Endothelial cell of umbilical vein (primary cell): ENCODE data around the gene CCDC177. TPM values are rescaled to one million over a fixed set of nuclear protein-coding genes. Genes with fewer than 3 reads are reported as not detected.

Experiments
- BruUV-seq: library from RNA; stranded (reverse); fragments of 400-500 nt; replicated peaks from 2 replicates; lab custom pipeline; 2021; lab: Mats Ljungman, UMichigan
- CTCF ChIA-PET: fragments of 300-600, 350-600 bp; sonication (Branson Sonifier 250); formaldehyde crosslinking; loops from one replicate; lab custom pipeline; 2021; ENCODE audit warnings: antibody characterized with exemption, inconsistent platforms; lab: Charles Lee
- POLR2A ChIA-PET: fragments of 300-600, 350-600 bp; sonication (Branson Sonifier 250); formaldehyde crosslinking; loops from one replicate; lab custom pipeline; 2021; ENCODE audit warnings: antibody characterized with exemption, inconsistent platforms; lab: Charles Lee
- DNase-seq: peaks from one replicate; pipeline ENCODE4 v3.0.0-alpha.2; 2011; ENCODE audit warnings: low read depth, low spot score
- FAIRE-seq: peaks from 2 replicates; lab custom pipeline; 2011; peaks lifted over from hg19 to GRCh38; lab: Jason Lieb, UNC
- H2AFZ ChIP-seq: 2 replicates; pipeline ENCODE4 v1.6.0; 2012; ENCODE audit warnings: low read depth, low read length, control low read depth, inconsistent platforms
- H3K27ac ChIP-seq: 2 replicates; pipeline ENCODE4 v1.5.1; 2011; ENCODE audit warnings: low read depth, mild to moderate bottlenecking, control low read depth, low read length, moderate library complexity; ENCODE audit not compliant: insufficient read depth
- H3K27me3 ChIP-seq, 2 experiments: 2 replicates each; pipeline versions ENCODE4 v1.6.0 to v1.6.1; 2011; ENCODE audit warnings: low read length in 2 of 2, mixed read lengths in 1 of 2; ENCODE audit not compliant: control insufficient read depth in 2 of 2, insufficient read depth in 2 of 2
- H3K36me3 ChIP-seq, 2 experiments: 2 replicates in 1 of 2; 3 replicates in 1 of 2; pipeline ENCODE4 v1.5.1; 2011; ENCODE audit warnings: low read length in 2 of 2, mild to moderate bottlenecking in 1 of 2, moderate library complexity in 1 of 2; ENCODE audit not compliant: control insufficient read depth in 2 of 2, insufficient read depth in 2 of 2; ENCODE audit errors: extremely low read depth in 1 of 2
- H3K4me1 ChIP-seq: 3 replicates; pipeline ENCODE4 v1.5.1; 2011; ENCODE audit warnings: mild to moderate bottlenecking, low read length; ENCODE audit not compliant: control insufficient read depth, insufficient read depth; ENCODE audit errors: extremely low read depth
- H3K4me2 ChIP-seq: 2 replicates; pipeline ENCODE4 v1.6.1; 2011; ENCODE audit warnings: low read length, control low read depth, mixed read lengths; ENCODE audit not compliant: insufficient read depth
- H3K4me3 ChIP-seq, 3 experiments: fragments of 200-600 bp in 1 of 3; sonication (generic), shearing (Covaris generic) in 1 of 3; replicated peaks in 1 of 3; 2 replicates each; pipeline ENCODE4 v1.5.1; 2011 to 2016; ENCODE audit warnings: control low read depth in 3 of 3, low read length in 3 of 3, mild to moderate bottlenecking in 2 of 3, inconsistent platforms in 1 of 3, low read depth in 1 of 3, moderate library complexity in 1 of 3; ENCODE audit not compliant: insufficient read depth in 1 of 3
- H3K79me2 ChIP-seq: 2 replicates; pipeline ENCODE4 v1.6.0; 2012; ENCODE audit warnings: low read length, inconsistent platforms; ENCODE audit not compliant: control insufficient read depth, insufficient read depth
- H3K9ac ChIP-seq: replicated peaks from 2 replicates; pipeline ENCODE3; 2011; ENCODE audit warnings: low read length, control low read depth; ENCODE audit not compliant: insufficient read depth; ENCODE audit errors: extremely low read depth
- H3K9me1 ChIP-seq: replicated peaks from 3 replicates; pipeline ENCODE4 v1.6.0; 2011; ENCODE audit warnings: mild to moderate bottlenecking, low read length; ENCODE audit not compliant: control insufficient read depth, insufficient read depth; ENCODE audit errors: extremely low read depth
- H3K9me3 ChIP-seq: replicated peaks from 2 replicates; pipeline ENCODE4 v1.5.1; 2012; ENCODE audit warnings: low read length, inconsistent platforms; ENCODE audit not compliant: control insufficient read depth, insufficient read depth
- H4K20me1 ChIP-seq: replicated peaks from 2 replicates; pipeline ENCODE3; 2011; ENCODE audit warnings: mild to moderate bottlenecking, low read length; ENCODE audit not compliant: control insufficient read depth, insufficient read depth; ENCODE audit errors: extremely low read depth
- CTCF ChIP-seq, 2 donors: IDR thresholded peaks; 1 replicate in 1 of 2; 2 replicates in 1 of 2; pipeline ENCODE4 v1.5.1; 2011; ENCODE audit warnings: low read length in 2 of 2, mild to moderate bottlenecking in 2 of 2, moderate library complexity in 2 of 2, control low read depth in 1 of 2, inconsistent platforms in 1 of 2, low read depth in 1 of 2; ENCODE audit not compliant: insufficient read depth in 1 of 2; ENCODE audit errors: extremely low read depth in 1 of 2
- EZH2 ChIP-seq: IDR thresholded peaks from 2 replicates; pipeline ENCODE4 v1.6.1; 2012; ENCODE audit warnings: borderline replicate concordance, low read depth, mild to moderate bottlenecking, moderate library complexity, low read length, inconsistent platforms; ENCODE audit not compliant: severe bottlenecking
- FOS ChIP-seq: IDR thresholded peaks from 2 replicates; pipeline ENCODE4 v1.6.1; 2011; ENCODE audit warnings: mild to moderate bottlenecking, low read length, moderate library complexity, borderline replicate concordance; ENCODE audit not compliant: insufficient read depth
- GATA2 ChIP-seq: IDR thresholded peaks from 2 replicates; pipeline ENCODE4 v1.7.0; 2011; ENCODE audit warnings: low read depth, mild to moderate bottlenecking, moderate library complexity, mixed read lengths, low read length; ENCODE audit not compliant: insufficient read length, insufficient read depth
- JUN ChIP-seq: IDR thresholded peaks from 2 replicates; pipeline ENCODE4 v1.6.1; 2011; ENCODE audit warnings: borderline replicate concordance, low read depth; ENCODE audit not compliant: insufficient read length, insufficient read depth
- MAX ChIP-seq: IDR thresholded peaks from 2 replicates; pipeline ENCODE4 v1.6.1; 2011; ENCODE audit not compliant: insufficient read depth, insufficient read length
- MYC ChIP-seq: IDR thresholded peaks from one replicate; pipeline ENCODE4 v1.6.1; 2011; ENCODE audit warnings: mild to moderate bottlenecking, low read depth, low read length
- POLR2A ChIP-seq: IDR thresholded peaks from 2 replicates; pipeline ENCODE4 v1.6.1; 2012; ENCODE audit warnings: low read depth, mild to moderate bottlenecking, control low read depth, low read length
- POLR2AphosphoS5 ChIP-seq: IDR thresholded peaks from 2 replicates; pipeline ENCODE4 v1.6.1; 2012; ENCODE audit warnings: low read depth, mild to moderate bottlenecking, control low read depth, low read length, moderate library complexity; ENCODE audit not compliant: insufficient read depth
- dilution Hi-C: fragments of 300-500 bp; cut with MboI; formaldehyde crosslinking; loops from one replicate; pipeline ENCODE4 v1.15.0; 2019; ENCODE audit warnings: low sequenced_read_pairs; ENCODE audit not compliant: extremely low pct_ligation_motif_present
- intact Hi-C: fragments of 100-400 bp; cut with micrococcal nuclease; formaldehyde crosslinking; loops from one replicate; pipeline ENCODE4 v1.10.0; 2022
- polyA plus RNA-seq, 4 experiments: library from polyadenylated mRNA; depleted of rRNA in 3 of 4; stranded (reverse) in 3 of 4; unstranded in 1 of 4; fragments of >200 nt; gene quantifications; 2 replicates each; pipeline versions ENCODE4 v1.2.1 to v1.2.3, GENCODE V29; 2011 to 2012; ENCODE audit warnings: missing spikeins in 1 of 4
- total RNA-seq: library from RNA; stranded (reverse); gene quantifications from 2 replicates; pipeline ENCODE4 v1.2.3, GENCODE V29; 2021

The CCDC177 gene
- total and polyA plus RNA-seq, 2 donors (not counting 3 experiments of a cell fraction or from before 2014, with no cell fraction given): not detected

- H4K20me1 ChIP-seq: no peaks in the 10 kb centered on the region
- CTCF ChIA-PET: interaction anchor here (1.0 kb wide), 1 partner anchor 200 kb away, joined by 3 read pairs; no protein-coding TSS in a partner anchor
- H3K36me3 ChIP-seq: no peaks in the 10 kb centered on the region
- intact Hi-C loops: no loop called here
- dilution Hi-C loops: no loop called here
- H3K9me3 ChIP-seq: no peaks in the 10 kb centered on the region
- DNase-seq (no peak), FAIRE-seq (no peak)
- peaks cover 7 to 10% of the 10 kb centered on the region in 2 experiments for H3K27me3 ChIP-seq
- H3K79me2 ChIP-seq: no peaks in the 10 kb centered on the region
- H3K4me2 ChIP-seq: no peak overlapping the region
- no peaks in the 10 kb centered on the region for H3K9me1 ChIP-seq
- TF ChIP-seq POLR2A: no peak
- TF ChIP-seq MAX: no peak
- no peak for TF ChIP-seq JUN
- TF ChIP-seq GATA2: no peak
- no peak overlapping the region for H3K4me3 ChIP-seq
- H3K9ac ChIP-seq: no peak overlapping the region
- H2AFZ ChIP-seq: no peak overlapping the region
- H3K27ac ChIP-seq: no peak overlapping the region
- POLR2A ChIA-PET: no interaction called here
- BruUV-seq: no TSS peak
- H3K4me1 ChIP-seq: no peaks in the 10 kb centered on the region
Measured at GRCh38 chr14:69527635-69528034, 47.0 kb downstream of the CCDC177 start.

GRCh38 chr14:69525896-69526295 is 48.8 kb downstream of the CCDC177 start:
- Histone ChIP-seq H3K4me1 (no peaks in the 10 kb centered on the region), H3K27me3 (peaks cover 5% of the 10 kb centered on the region in 2 experiments), H3K79me2 (no peaks in the 10 kb centered on the region), H3K9me3 (no peaks in the 10 kb centered on the region), H3K9ac (no peak overlapping the region), H3K4me2 (no peak overlapping the region), H3K4me3 (no peak overlapping the region), H3K27ac (no peak overlapping the region), H3K36me3 (no peaks in the 10 kb centered on the region), H3K9me1 (no peaks in the 10 kb centered on the region), H4K20me1 (no peaks in the 10 kb centered on the region), H2AFZ (no peak overlapping the region)
- intact Hi-C loops: no loop called here
- dilution Hi-C loops: no loop called here
- FAIRE-seq (no peak), DNase-seq (no peak)
- POLR2A ChIA-PET: no interaction called here
- CTCF ChIA-PET: no interaction called here
- TF ChIP-seq JUN (no peak), MAX (no peak), GATA2 (no peak), EZH2 (no peak), POLR2A (no peak), FOS (no peak), CTCF (IDR thresholded peaks at IDR 0.05; ENCODE audit: extremely low read depth in 1 of 2, insufficient read depth in 1 of 2, low read depth in 1 of 2, low read length in 2 of 2) (no peak), POLR2AphosphoS5 (no peak), MYC (no peak)
- BruUV-seq: no TSS peak
